HG03342 (cell line): Measurements from ENCODE around the gene PTPRG.

Experiments used
- ATAC-seq: cut with Tn5 transposase; IDR thresholded peaks from one replicate; pipeline ENCODE4 v1.9.1; 2021; ENCODE audit warnings: mild to moderate bottlenecking, moderate library complexity; ENCODE audit not compliant: unreplicated experiment

Gene PTPRG

GRCh38 chr3:61910732-61911131, 349.4 kb downstream of the PTPRG start:
- no peak for ATAC-seq

GRCh38 chr3:61912158-61912557, 350.8 kb downstream of the PTPRG start:
- peak; percentile 93 for ATAC-seq

- ATAC-seq, result no peak
Measured at GRCh38 chr3:61913701-61914100, 352.3 kb downstream of the PTPRG start.

- no peak for ATAC-seq
Measured at GRCh38 chr3:61914276-61914675, 352.9 kb downstream of the PTPRG start.

- ATAC-seq, result no peak
Measured at GRCh38 chr3:61915296-61915695, 353.9 kb downstream of the PTPRG start.

GRCh38 chr3:61919371-61919770, 358.0 kb downstream of the PTPRG start:
- no peak for ATAC-seq

GRCh38 chr3:61922118-61922517, 360.7 kb downstream of the PTPRG start:
- no peak for ATAC-seq

GRCh38 chr3:61924090-61924735, 362.8 kb downstream of the PTPRG start:
- ATAC-seq, result no peak

GRCh38 chr3:61924991-61925390, 363.6 kb downstream of the PTPRG start:
- no peak for ATAC-seq

- ATAC-seq, result no peak
Measured at GRCh38 chr3:61925721-61926120, 364.4 kb downstream of the PTPRG start.

GRCh38 chr3:61926923-61927322, 365.6 kb downstream of the PTPRG start:
- no peak for ATAC-seq

- ATAC-seq, result no peak
Measured at GRCh38 chr3:61927332-61927731, 366.0 kb downstream of the PTPRG start.

GRCh38 chr3:61928039-61928438, 366.7 kb downstream of the PTPRG start:
- no peak for ATAC-seq

GRCh38 chr3:61928776-61929314, 367.5 kb downstream of the PTPRG start:
- no peak for ATAC-seq

- no peak for ATAC-seq
Measured at GRCh38 chr3:61929617-61930016, 368.2 kb downstream of the PTPRG start.

GRCh38 chr3:61932499-61932898, 371.1 kb downstream of the PTPRG start:
- no peak for ATAC-seq

- no peak for ATAC-seq
Measured at GRCh38 chr3:61933798-61934504, 372.6 kb downstream of the PTPRG start.

- ATAC-seq, result no peak
Measured at GRCh38 chr3:61934505-61934871, 373.1 kb downstream of the PTPRG start.

GRCh38 chr3:61935814-61936213, 374.4 kb downstream of the PTPRG start:
- ATAC-seq, result no peak

GRCh38 chr3:61936344-61936937, 375.1 kb downstream of the PTPRG start:
- peak; percentile 65 for ATAC-seq

- no peak for ATAC-seq
Measured at GRCh38 chr3:61937477-61937876, 376.1 kb downstream of the PTPRG start.
